ENCODE data around the gene ZFP28.

The ZFP28 gene

DNA sequence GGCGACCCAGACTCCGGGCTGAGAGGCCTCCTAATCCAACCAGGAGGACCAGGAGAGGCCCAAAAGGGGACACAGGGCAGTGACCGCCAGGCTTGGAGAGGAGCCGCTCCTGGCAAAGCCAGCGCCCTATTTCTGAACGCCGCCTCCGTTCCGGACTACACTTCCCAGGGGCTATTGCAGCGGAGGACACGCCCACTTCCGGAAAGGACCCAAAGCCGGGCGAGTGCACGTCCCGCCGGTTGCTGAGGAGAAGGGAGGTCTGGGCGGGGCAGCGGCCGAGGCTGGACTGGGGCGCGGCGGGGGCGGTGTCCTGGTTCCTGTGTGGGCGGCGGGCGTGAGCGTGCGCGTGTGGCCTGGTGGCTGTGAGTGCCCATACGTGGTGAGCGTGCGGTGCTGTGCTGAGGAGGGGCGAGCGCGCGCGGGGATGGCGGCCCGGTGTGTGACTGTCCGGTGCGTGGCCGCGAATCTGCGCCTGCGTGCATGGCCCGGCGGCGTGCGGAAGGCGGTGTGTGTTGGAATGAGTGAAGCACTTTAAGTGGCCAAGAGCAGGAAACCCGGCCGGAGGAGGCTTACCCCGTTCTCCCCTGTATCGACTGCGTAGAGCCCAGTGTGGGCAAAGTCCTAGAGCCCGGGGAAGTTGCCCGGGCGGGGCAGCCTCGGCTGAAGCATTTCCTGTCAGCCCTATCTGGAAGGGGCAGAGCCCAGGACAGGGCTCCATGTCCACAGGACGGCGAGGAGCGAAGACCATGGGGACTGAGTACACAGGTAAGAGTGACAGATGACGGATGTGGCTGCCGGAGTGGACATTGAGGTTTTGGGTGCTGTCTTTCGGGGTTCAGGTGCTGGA, 28.7 kb downstream of the ZFP28 start, which contains the start of gene ZNF470:
ZNF470 (plus strand) TSS at position 195 of the 847 bp plus-strand sequence. CDS start 2,844 bp downstream, outside the sequence.
- no peaks in the 10 kb centered on the region for H3K27me3 ChIP-seq (ENCODE audit: insufficient read depth, low read length)
- peak within 1 kb of the TSS; percentile 61 for H3K4me3 ChIP-seq (ENCODE audit: low read length)
- H3K9me3 ChIP-seq (ENCODE audit: low read length), result peaks cover 44% of the 10 kb centered on the region
- H3K36me3 ChIP-seq (ENCODE audit: insufficient read depth, low read length), result peaks cover 35% of the 10 kb centered on the region
- H3K4me1 ChIP-seq (ENCODE audit: insufficient read depth, low read length), result peaks cover 9% of the 10 kb centered on the region
- H2AFZ ChIP-seq (ENCODE audit: low read depth, low read length), result peak within 1 kb of the TSS; percentile 82

DNA sequence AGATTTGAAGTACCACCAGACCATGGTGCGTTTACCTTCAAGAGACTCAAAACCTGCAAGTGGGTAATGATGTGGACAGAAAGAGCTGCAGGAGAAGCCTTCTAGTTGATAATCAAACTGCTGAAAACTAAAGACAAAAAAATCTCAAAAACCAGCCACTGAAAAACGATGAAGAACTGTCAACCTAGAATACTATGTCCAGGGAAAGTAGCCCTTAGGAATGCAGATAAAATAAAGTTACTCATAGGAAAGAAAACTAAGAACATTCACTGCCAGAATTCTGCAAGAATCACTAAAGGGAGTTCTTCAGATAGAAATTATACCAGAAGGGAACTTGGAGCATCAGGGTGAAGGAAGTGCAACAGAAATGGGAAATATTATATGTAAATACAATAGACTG, 33.8 kb downstream of the ZFP28 start:
- Histone ChIP-seq H3K27me3 (ENCODE audit: insufficient read depth, low read length) (no peaks in the 10 kb centered on the region), H3K4me3 (ENCODE audit: low read length) (no peak overlapping the region), H3K36me3 (ENCODE audit: insufficient read depth, low read length) (peaks cover 81% of the 10 kb centered on the region), H2AFZ (ENCODE audit: low read depth, low read length) (no peak overlapping the region), H3K9me3 (ENCODE audit: low read length) (peaks cover 72% of the 10 kb centered on the region), H3K4me1 (ENCODE audit: insufficient read depth, low read length) (peaks cover 9% of the 10 kb centered on the region)

DNA sequence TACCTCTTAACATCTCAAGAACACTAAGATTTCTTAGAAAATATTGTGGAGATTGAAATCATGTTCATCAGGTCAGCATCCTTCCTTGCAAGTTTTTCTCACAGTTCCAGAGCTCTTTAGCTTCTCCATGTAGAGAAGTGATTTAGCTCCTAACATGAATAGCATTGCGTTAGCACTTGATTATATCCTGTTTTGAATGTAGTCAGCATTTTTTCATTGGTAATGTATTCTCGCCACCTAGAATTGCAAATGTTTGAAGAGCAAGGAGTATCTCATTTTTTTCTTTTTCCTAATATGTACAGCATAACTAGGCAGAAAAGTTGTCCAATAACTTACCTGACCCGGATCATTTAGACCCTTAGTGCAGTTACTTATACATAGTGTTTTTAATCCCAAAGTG, 35.2 kb downstream of the ZFP28 start:
- Histone ChIP-seq H2AFZ (ENCODE audit: low read depth, low read length) (no peak overlapping the region), H3K9me3 (ENCODE audit: low read length) (peaks cover 76% of the 10 kb centered on the region), H3K27me3 (ENCODE audit: insufficient read depth, low read length) (no peaks in the 10 kb centered on the region), H3K4me3 (ENCODE audit: low read length) (no peak overlapping the region), H3K4me1 (ENCODE audit: insufficient read depth, low read length) (no peaks in the 10 kb centered on the region), H3K36me3 (ENCODE audit: insufficient read depth, low read length) (peaks cover 85% of the 10 kb centered on the region)

DNA sequence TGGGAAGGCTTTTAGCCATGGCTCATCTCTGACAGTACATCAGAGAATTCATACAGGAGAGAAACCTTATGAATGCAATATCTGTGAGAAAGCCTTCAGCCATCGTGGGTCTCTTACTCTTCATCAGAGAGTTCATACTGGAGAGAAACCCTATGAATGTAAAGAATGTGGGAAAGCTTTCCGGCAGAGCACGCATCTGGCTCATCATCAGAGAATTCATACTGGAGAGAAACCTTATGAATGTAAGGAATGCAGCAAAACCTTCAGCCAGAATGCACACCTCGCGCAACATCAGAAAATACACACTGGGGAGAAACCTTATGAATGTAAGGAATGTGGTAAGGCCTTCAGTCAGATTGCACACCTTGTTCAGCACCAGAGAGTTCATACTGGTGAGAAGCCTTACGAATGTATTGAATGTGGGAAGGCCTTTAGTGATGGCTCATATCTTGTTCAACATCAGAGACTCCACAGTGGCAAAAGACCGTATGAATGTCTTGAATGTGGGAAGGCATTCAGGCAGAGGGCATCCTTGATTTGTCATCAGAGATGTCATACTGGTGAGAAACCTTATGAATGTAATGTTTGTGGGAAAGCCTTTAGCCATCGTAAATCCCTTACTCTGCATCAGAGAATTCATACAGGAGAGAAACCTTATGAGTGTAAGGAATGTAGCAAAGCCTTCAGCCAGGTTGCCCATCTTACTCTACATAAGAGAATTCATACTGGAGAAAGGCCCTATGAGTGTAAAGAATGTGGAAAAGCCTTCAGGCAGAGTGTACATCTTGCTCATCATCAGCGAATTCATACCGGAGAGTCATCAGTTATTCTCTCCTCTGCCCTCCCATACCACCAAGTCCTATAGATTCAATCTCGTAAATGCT, 39.2 kb downstream of the ZFP28 start:
- Histone ChIP-seq H2AFZ (ENCODE audit: low read depth, low read length) (no peak overlapping the region), H3K36me3 (ENCODE audit: insufficient read depth, low read length) (peaks cover 52% of the 10 kb centered on the region), H3K4me3 (ENCODE audit: low read length) (no peak overlapping the region), H3K4me1 (ENCODE audit: insufficient read depth, low read length) (no peaks in the 10 kb centered on the region), H3K9me3 (ENCODE audit: low read length) (peaks cover 76% of the 10 kb centered on the region), H3K27me3 (ENCODE audit: insufficient read depth, low read length) (no peaks in the 10 kb centered on the region)

DNA sequence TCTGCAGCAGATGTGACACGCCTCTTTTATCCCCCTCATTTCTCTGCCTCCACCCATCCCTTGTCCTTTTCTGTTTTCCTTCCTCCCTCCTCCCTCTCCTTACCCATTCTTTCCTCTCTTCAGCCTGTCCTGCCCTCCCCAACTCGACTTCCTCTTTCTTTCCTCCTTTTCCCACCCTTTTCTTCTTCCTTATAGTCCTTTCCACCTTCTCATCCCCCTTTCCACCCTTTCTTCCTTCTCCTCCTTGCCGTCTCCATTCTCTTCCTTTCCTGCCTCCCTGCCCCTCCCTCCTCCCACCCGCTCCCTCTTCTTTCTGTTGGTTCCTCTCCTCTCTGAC, 55.7 kb downstream of the ZFP28 start:
- H3K4me1 ChIP-seq (ENCODE audit: insufficient read depth, low read length), result peaks cover 5% of the 10 kb centered on the region
- no peaks in the 10 kb centered on the region for H3K27me3 ChIP-seq (ENCODE audit: insufficient read depth, low read length)
- peak overlapping the region; percentile 92 for H2AFZ ChIP-seq (ENCODE audit: low read depth, low read length)
- peaks cover 30% of the 10 kb centered on the region for H3K9me3 ChIP-seq (ENCODE audit: low read length)
- peak overlapping the region; percentile 90 for H3K4me3 ChIP-seq (ENCODE audit: low read length)
- H3K36me3 ChIP-seq (ENCODE audit: insufficient read depth, low read length), result peaks cover 24% of the 10 kb centered on the region

DNA sequence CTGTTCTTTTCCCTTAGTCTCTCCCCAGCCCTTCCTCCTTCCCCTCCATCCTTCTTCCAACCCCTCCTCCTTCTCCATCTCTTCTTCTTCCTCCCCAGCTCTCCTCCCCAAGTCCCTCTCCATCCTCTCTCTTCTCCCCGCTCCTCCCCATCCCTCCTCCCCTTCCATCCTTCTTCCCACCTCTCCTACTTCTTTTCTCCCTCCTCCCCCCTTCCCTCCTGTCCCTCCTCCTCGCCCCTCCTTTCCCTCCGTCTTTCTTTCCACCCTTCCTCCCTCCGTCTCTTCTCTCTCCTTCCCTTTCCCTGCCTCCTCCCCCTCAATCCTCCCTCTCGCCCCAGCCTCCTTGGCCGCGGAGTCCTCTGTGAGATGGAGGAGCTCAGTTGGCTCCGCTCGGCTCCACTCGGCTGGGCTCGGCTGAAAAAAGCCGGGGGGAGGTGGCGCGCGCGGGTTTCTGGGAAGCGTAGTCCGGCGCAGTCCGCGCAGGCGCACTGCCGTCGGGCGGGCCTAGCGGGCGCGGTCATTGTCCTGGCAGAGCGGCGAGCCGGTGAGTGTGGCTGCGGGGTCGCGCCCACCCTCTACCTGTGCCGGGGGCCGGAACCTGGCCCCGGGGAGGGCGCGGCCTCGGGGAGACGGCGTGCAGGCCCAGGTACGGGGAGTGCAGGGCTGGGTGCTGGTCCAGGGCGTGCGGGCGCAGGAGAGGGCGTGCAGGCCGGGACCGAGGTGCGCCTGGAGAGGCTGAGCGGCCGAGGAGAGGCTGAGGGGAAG, 56.2 kb downstream of the ZFP28 start, which contains the start of gene ZNF71:
ZNF71 (plus strand) TSS at position 520 of the 765 bp plus-strand sequence. CDS start 6,257 bp downstream, outside the sequence.
- Histone ChIP-seq H3K27me3 (ENCODE audit: insufficient read depth, low read length) (no peaks in the 10 kb centered on the region), H2AFZ (ENCODE audit: low read depth, low read length) (peak within 1 kb of the TSS; percentile 92), H3K36me3 (ENCODE audit: insufficient read depth, low read length) (peaks cover 24% of the 10 kb centered on the region), H3K4me1 (ENCODE audit: insufficient read depth, low read length) (peaks cover 5% of the 10 kb centered on the region), H3K9me3 (ENCODE audit: low read length) (peaks cover 25% of the 10 kb centered on the region), H3K4me3 (ENCODE audit: low read length) (peak within 1 kb of the TSS; percentile 90)

DNA sequence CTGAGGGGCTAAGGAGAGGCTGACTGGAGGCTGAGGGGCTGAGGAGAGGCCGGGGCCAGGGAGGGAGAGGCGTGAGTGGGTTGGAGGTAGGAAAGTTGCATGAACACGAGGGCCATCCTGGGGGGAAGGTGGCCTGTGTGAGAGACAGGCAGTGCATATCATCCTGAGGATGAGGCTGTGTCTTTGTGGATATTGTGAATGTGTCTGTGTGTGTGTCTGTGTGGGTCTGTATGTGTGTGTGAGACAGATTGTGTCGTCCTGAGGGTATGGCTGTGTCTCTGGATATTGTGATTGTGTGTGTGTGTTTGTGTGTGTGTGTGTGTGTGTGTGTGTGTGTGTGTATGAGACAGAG, 56.8 kb downstream of the ZFP28 start:
- Histone ChIP-seq H3K4me1 (ENCODE audit: insufficient read depth, low read length) (peaks cover 5% of the 10 kb centered on the region), H3K36me3 (ENCODE audit: insufficient read depth, low read length) (peaks cover 25% of the 10 kb centered on the region), H3K27me3 (ENCODE audit: insufficient read depth, low read length) (no peaks in the 10 kb centered on the region), H3K4me3 (ENCODE audit: low read length) (peak overlapping the region; percentile 90), H3K9me3 (ENCODE audit: low read length) (peaks cover 26% of the 10 kb centered on the region), H2AFZ (ENCODE audit: low read depth, low read length) (peak overlapping the region; percentile 92)

DNA sequence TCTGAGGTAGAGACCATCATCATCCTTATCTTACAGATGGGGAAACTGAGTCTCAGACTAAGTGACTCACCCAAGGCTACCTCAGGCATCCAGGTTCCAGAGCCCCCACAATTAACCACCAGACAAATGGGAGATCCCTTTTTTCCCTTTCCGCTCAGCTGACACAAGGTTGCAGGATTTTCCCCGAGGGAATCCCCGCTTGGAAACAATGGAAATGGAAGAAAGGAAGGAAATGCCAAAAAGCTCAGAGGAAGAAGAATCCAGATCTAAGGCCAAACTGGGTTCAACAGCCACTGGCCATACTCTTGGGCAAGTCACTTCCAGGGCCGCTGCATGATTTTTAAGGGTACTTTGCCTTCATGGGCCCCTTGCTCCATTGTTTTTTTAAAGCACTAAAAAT, 57.9 kb downstream of the ZFP28 start:
- Histone ChIP-seq H3K27me3 (ENCODE audit: insufficient read depth, low read length) (no peaks in the 10 kb centered on the region), H3K4me1 (ENCODE audit: insufficient read depth, low read length) (peaks cover 5% of the 10 kb centered on the region), H3K9me3 (ENCODE audit: low read length) (peaks cover 38% of the 10 kb centered on the region), H3K4me3 (ENCODE audit: low read length) (peak overlapping the region; percentile 90), H3K36me3 (ENCODE audit: insufficient read depth, low read length) (peaks cover 37% of the 10 kb centered on the region), H2AFZ (ENCODE audit: low read depth, low read length) (no peak overlapping the region)

DNA sequence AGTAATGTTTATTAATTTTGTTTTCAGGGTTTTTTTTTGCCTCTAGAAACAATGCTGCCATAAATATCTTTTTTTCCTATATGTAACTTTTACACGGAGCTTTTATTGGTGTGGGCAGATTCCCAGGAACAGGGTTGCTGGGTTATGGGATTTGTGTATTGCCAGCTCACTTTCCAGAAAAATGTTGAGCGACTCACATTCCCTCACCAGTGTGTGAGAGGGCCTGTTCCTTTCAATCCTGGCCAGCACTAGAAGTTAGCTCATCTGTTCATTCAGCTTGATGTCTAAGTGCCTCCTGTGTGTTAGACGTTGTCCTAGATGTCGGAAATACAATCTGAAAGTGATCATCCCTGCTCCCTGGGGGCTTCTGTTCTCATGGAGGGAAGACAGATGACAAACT, 58.9 kb downstream of the ZFP28 start:
- H3K4me1 ChIP-seq (ENCODE audit: insufficient read depth, low read length), result peaks cover 5% of the 10 kb centered on the region
- H2AFZ ChIP-seq (ENCODE audit: low read depth, low read length), result no peak overlapping the region
- H3K36me3 ChIP-seq (ENCODE audit: insufficient read depth, low read length), result peaks cover 46% of the 10 kb centered on the region
- H3K4me3 ChIP-seq (ENCODE audit: low read length), result no peak overlapping the region
- H3K27me3 ChIP-seq (ENCODE audit: insufficient read depth, low read length), result no peaks in the 10 kb centered on the region
- H3K9me3 ChIP-seq (ENCODE audit: low read length), result peaks cover 39% of the 10 kb centered on the region

DNA sequence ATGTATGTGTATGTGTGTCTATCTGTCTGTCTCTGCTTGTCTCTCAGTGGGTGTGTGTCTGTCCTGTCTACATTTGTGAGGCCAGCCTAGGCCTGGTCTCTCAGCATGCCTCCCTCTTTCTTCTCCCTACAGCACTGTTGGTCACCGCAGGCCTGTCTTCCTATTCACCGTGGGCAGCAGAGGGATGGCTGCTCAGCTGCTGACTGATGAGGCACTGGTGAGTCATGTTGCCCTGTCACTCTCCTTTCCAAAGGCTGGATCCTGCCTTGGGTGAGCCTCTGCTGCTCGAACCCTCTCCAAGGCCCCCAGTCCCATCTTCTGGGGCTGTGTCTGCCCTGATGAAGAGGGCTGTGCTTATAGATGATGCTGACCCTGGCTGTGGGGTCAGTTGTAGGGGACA, 62.6 kb downstream of the ZFP28 start:
- Histone ChIP-seq H3K9me3 (ENCODE audit: low read length) (peaks cover 67% of the 10 kb centered on the region), H3K4me3 (ENCODE audit: low read length) (no peak overlapping the region), H3K27me3 (ENCODE audit: insufficient read depth, low read length) (no peaks in the 10 kb centered on the region), H2AFZ (ENCODE audit: low read depth, low read length) (no peak overlapping the region), H3K36me3 (ENCODE audit: insufficient read depth, low read length) (peaks cover 76% of the 10 kb centered on the region), H3K4me1 (ENCODE audit: insufficient read depth, low read length) (no peaks in the 10 kb centered on the region)

DNA sequence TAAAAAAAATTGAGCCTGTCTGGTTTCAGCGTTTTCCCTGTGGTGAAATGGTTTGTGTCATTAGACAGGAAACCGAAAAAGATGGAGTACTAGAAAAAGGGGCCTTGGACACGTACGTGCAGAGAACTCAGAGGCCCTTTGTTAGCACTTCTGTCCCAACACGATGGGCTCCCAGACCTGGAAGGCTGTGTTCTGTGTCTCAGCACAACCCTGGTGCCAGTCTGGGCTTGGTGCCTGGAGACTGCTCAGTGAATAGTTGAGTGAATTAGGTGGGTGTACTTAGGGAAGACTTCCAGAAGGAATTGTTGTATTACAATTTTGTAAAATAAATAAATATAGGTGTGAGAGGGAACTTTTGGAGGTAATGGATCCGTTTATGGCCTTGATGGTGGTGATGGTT, 65.1 kb downstream of the ZFP28 start:
- Histone ChIP-seq H3K4me1 (ENCODE audit: insufficient read depth, low read length) (no peaks in the 10 kb centered on the region), H3K36me3 (ENCODE audit: insufficient read depth, low read length) (peaks cover 65% of the 10 kb centered on the region), H3K27me3 (ENCODE audit: insufficient read depth, low read length) (no peaks in the 10 kb centered on the region), H3K9me3 (ENCODE audit: low read length) (peaks cover 68% of the 10 kb centered on the region), H2AFZ (ENCODE audit: low read depth, low read length) (no peak overlapping the region), H3K4me3 (ENCODE audit: low read length) (no peak overlapping the region)

Data from neuron (in vitro differentiated cells).